Peyer's patch (tissue), 4 donors: ENCODE measurements around the gene APOA1.

Experiments used
- POLR2A ChIP-seq, 2 donors: fragments of 450-650 bp; IDR thresholded peaks; one replicate each; pipeline ENCODE4 v1.5.1; 2017; ENCODE audit warnings: antibody characterized with exemption in 2 of 2, mild to moderate bottlenecking in 2 of 2, moderate library complexity in 2 of 2
- TF ChIP-seq, protein P1 (sequence below), 6 experiments: fragments of 450-650 bp in 4 of 6; fragments of 200-600 bp in 2 of 6; sonication (generic) in 1 of 6; IDR thresholded peaks; one replicate each; pipeline ENCODE4 v1.5.1; 2017 to 2019; ENCODE audit warnings: antibody characterized with exemption in 6 of 6, mild to moderate bottlenecking in 3 of 6, moderate library complexity in 1 of 6

DNA sequence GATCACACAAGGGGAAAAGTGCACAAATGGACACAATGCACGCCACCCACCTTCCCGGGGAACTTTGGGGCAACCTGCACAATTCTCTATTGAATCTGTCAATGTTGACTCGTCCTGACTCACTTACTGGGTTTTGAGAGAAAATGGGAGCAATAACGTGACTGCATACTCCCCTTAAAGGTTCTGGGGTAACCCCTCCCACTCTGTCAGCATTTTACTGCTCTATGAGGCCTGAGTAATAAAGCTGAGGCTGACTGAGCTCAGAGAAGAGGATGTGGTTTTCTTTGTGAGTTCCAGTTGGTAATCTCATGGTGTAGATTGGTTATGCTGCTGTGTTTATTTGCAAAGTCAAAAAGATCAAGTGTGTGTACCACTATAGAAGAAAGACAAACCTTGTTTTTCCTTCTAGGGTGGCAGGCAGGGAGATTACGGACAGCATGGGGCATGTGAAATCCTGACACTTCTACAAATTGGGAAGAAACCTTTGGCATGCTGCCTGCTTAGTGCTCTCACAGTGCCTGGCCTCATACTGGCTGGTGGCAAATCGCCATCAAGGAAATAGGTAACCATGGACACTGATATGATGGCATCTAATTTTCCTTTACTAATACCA is 16.1 kb upstream of the APOA1 start:
- TF ChIP-seq, protein P1, sequence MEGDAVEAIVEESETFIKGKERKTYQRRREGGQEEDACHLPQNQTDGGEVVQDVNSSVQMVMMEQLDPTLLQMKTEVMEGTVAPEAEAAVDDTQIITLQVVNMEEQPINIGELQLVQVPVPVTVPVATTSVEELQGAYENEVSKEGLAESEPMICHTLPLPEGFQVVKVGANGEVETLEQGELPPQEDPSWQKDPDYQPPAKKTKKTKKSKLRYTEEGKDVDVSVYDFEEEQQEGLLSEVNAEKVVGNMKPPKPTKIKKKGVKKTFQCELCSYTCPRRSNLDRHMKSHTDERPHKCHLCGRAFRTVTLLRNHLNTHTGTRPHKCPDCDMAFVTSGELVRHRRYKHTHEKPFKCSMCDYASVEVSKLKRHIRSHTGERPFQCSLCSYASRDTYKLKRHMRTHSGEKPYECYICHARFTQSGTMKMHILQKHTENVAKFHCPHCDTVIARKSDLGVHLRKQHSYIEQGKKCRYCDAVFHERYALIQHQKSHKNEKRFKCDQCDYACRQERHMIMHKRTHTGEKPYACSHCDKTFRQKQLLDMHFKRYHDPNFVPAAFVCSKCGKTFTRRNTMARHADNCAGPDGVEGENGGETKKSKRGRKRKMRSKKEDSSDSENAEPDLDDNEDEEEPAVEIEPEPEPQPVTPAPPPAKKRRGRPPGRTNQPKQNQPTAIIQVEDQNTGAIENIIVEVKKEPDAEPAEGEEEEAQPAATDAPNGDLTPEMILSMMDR (IDR thresholded peaks at IDR 0.05): no peak
- TF ChIP-seq POLR2A (IDR thresholded peaks at IDR 0.05): no peak
